Stimulated activated CD8-positive, alpha-beta memory T cell treated with anti-CD3 and anti-CD28 coated beads, Interleukin-4, amount 100 ng/mL, for 4 hours (primary cell): ENCODE data around the gene NINL.
"Not testable (repeated sequence)": the region's sequence is repeated elsewhere in the genome, so short reads cannot be mapped to it uniquely, and the experiment has no call there.

Experiments
- DNase-seq, 2 donors: peaks; one replicate each; pipeline ENCODE4 v3.0.0-alpha.2; 2020; ENCODE audit warnings: low read depth in 2 of 2, low spot score in 1 of 2

Gene NINL

DNA sequence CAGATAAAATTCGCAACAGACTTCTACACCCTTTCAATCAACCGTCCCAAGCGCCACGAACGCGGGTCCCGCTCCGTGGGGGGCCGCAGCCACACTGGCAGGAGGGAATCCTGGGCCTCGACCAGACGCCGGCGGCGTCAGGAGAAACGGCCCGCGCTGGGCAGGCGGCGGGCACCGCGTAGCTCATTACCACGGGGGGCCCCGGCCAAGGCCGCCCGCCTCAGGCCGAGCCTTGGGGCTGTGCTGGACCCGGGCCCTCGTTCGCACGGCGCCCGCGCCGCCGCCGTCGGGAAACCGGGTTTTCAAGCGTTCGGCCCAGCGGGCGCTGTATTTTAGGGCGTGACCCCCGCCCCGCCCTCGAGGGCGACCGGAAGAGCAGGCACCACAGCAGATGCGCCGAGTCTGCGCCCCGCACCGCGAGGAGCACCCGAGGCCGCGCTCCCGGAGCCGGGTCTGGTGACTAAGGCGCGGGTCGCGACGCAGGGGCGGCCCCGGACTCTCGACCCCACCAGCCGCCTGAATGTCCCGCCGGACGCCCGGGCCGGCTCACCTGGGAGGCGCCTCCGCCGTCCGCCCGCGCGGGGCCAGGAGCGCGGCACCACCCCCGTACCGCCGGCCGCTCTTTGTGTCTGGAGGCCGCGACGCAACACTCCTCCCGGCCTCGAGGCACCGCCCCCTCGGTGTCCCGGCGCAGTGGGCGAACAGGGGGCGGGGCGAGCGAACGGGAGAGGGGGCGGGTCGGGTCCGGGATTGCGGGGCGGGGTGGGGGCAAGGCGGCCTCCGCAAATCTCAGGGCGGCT, at the start of gene NINL:
Gene NINL (minus strand): TSS at position 627 of the 800 bp plus-strand sequence. CDS start 58,944 bp downstream, outside the sequence.
- no peak for DNase-seq

DNA sequence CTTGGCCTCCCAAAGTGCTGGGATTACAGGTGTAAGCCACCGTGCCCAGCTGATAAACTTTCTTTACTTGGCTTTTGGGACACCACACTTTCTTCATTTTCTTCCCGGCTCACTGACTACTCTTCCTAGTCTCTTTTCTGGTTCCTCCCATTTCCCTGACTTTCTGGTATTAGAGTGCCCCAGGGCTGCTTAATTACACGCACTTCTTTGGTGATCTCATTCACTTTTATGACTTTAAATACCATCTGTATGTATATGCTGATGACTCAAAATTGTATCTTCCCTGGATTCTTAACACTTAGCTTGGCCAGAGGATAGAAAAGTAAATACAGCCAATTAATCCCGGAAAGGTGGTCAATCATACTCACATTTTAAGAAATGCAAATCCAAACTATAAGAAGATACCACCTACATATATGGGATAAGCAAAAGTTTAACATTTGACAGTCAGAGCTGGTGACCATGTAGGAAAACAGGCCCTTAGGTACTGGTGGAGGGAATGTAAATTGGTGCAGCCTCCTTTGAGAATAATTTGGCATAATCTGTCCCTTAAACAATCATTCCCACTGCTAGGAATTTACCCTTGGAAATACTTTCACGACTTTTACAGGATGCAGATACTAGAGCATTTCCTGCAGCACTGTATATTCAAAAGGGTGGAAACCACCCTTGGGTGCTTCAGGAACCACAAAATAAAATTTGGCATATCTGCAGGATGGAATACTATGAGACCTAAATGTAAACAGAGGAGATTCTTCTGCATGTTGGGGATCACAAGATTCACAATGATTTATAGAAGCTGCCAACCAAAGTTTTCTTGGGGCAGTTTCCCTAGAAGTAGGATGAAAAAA, 47.8 kb upstream of the NINL start:
- no peak for DNase-seq

DNA sequence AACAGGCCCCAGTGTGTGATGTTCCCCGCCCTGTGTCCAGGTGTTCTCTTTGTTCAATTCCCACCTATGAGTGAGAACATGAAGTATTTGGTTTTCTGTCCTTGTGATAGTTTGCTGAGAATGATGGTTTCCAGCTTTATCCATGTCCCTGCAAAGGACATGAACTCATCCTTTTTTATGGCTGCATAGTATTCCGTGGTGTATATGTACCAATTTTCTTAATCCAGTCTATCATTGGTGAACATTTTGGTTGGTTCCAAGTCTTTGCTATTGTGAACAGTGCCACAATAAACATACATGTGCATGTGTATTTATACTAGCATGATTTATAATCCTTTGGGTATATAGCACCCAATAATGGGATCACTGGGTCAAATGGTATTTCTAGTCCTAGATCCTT, 45.3 kb upstream of the NINL start:
- DNase-seq, result not testable (repeated sequence)

DNA sequence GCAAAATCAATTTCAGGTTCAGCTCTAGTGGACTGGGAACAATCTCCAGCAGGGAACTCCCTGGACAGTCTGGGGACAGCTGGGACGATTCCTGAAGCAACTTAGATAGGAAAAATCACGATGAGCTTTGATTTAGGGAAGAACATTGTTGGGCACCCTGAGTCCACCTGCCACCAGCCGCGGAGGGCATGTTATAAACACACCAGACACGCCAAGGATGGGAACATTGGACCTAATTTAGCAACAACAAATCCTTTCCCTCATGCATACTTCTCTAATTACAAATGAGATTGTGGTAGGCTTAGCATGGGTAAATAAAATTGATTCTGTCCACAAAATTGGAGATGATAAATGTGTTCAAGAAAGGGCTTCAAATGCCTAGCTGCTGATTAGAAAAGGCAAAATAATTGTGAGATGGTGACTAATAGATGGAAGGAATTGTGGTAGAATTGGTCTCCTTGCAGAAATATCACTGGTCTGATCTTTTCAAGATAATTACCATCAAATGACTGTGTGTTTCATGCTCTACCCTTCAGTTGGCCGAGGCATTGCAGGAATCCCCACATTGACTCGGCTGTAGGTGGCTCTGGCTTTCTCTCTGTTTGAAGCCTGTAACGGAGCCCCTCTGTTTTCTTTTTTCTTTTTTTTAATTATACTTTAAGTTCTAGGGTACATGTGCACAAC, 44.6 kb upstream of the NINL start:
- no peak for DNase-seq

DNA sequence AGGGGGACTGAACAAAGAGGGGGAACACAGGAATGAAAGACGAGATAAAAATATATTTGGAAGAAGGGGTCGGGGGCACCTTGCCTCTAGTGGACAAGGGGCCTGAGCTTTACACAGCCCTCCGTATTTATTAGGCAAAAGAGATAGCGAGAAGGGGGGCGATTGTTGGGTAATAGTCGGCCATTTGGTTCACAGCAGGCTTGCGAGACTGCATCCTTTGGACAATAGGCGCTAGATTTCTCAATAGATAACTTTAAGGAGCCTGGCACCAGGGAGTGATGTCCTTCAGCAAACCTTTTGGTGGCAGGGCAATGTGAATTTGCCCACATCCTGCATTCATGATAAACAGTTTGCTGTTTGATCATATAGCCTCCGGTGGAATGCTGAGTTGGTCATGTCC, 41.4 kb upstream of the NINL start:
- no peak for DNase-seq

DNA sequence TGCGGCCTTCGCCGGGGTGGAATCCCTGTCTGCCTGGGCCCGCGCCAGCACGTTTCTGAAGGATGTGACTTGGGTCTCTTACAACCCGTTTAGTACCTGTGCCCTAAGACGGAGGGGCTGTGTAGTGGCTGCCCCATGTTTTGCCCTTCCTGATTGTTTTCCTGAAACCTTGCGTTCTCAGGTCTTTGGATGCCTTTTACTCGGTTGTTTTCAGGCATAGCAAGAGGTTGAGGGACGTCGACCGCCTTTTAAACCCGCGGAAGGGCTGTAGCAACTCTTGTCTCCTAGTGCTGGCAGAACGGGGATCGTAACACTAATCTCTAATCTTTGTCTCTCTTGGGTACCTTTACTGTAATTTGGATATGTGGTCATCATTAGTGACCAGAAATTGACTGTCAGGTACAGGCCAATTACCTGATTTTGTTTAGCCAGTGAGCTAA, 39.2 kb upstream of the NINL start:
- no peak for DNase-seq

DNA sequence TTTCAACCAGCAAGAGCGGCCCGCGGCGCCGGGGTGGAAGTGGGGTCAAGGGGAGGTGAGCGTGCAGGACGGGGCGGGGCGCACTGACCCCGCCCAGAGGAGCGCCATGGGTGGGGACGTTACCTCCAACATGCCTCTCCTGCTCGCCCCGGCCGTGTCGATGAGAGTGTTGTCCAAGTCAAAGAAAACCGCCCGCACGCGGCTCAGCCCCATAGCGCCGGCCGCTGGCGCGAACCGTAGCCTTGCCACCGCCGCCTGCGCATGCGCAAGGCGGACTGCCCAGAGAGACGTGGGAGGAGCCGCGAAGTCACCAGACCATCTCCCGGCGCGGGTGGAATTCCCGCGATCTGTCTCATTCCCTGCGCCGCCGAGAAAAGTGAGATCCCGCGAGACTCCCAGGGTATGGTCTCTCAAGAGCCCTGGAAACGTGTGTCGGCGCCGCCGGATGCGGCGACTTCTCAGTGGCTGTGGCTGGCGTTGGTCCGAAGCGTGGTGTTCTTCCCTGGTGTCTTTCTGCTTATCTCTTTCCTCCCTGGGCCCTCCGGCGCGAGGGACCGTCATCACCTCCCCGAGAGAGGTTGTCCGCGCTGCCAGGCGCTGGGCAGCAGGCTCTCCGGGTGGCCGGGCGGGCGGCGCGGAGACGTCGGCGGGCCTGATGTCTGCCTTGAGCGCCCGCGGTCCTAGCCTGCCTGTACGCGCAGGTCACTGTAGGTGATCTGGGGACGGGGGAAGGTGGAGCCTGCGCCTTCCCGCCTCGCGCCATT, 38.6 kb upstream of the NINL start, which contains the start of gene NANP:
Gene NANP (minus strand): TSS at position 279 of the 764 bp plus-strand sequence. CDS start 66 bp downstream, at position 213.
- DNase-seq, result peak; percentile 60 to 74

DNA sequence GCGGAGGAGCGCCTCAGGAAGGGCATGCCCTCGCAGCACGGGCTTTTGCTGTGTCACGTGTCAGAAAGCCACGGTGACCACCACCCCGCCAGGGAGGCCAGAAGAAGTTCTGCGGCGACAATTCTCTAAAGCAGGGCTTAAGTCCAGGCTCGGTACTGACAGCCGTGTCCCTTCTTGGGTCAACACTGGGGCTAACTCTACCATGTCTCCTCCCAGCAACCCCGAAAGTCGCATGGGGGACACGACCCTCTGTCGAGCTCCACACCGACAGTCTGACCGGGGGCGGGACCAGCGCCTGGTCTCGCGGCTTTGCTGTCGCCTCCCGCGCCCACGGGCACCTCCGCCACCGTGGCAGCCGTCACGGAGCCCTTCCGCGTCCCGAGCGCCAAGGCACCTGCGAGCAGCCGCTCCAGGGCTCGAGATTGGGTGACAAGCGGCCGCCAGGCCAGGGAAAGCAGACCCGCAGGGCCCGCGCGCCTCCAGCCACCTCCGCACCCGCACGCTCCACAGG, 37.9 kb upstream of the NINL start:
- DNase-seq, result no peak

DNA sequence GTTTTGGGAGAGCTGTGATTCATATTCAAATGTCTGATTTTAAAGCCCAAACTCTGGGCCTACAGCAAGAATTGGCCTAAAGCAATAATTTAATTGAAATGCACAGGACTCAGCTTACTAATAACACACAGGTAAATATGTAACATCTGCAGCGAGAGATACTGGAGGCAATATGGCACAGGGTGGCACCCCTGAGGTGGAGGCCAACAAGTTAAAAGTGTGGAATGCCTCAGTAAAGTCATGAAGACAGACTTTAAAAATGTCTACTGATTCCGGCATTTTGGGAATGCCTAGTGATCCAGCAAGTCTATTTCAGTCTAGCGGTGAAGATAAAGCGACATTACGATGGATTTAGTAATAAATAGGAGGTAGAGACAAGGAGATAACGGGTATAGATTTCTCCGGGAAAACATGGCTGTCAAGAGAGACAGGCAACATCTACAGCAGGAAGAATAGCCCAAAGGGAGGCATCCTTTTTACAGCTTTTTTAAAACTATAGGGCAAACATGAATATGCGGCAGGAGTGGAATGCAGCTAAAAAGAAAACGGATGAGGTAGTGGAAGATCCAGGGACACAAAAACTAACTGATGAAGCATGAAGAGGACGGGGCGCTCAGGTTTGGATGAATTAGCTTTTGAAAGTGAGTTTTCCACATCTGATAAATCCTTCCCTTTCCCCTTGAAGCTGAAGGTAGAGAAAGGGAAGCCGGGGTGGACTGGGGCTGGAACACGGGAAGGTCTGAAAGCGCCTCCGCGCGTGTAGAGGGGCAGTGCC, 37.3 kb upstream of the NINL start:
- DNase-seq, result no peak

DNA sequence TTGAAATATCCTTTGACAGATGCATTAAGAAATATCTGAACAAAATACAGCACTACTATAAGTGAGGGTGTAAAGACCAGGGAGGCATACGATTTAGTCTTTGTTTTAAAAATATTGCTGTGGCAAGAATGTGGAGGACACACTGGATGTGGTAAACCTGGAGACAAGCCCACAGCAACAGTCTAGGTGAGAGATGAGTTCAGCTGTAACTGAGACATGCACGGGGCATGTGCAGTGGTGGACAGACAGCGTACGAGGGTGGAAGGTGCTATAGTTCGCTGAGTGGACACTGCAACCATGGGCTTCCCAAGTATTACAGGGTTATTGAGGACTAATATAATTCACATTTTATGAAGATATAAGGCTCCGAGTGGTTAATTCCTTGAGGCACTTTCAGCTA, 36.7 kb upstream of the NINL start:
- no peak for DNase-seq

DNA sequence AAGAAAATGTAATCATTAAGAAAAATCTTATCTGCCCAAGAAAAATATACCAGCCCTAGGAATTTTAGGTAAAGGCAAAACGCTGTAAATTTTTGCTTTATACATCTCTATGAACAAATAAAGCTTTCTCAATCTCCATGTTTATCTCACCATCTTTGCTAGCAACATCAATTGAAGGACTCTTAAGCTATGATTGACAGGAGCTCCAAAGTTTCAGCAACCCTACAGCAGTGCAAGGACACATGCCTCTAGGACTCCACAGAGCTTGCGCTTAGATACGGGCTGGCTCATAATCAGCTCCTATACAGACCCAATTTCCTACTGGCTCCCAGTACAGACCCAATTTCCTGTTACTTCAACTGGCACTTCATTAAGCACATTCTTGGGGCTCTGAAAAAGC, 34.2 kb upstream of the NINL start:
- DNase-seq, result no peak

DNA sequence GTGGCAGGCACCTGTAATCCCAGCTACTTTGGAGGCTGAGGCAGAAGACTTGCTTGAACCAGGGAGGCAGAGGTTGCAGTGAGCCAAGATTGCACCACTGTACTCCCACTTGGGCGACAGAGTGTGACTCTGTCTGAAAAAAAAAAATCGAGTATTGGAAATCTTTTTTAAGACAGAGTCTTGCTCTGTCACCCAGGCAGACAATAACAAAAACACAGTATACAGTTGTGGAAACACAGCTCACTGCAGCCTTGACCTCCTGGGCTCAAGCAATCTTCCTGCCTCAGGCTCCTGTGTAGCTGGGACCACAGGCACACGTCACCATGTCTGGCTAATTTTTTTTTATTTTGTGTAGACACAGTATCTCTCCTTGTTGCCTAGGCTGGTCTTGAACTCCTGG, 23.4 kb upstream of the NINL start:
- no peak for DNase-seq

DNA sequence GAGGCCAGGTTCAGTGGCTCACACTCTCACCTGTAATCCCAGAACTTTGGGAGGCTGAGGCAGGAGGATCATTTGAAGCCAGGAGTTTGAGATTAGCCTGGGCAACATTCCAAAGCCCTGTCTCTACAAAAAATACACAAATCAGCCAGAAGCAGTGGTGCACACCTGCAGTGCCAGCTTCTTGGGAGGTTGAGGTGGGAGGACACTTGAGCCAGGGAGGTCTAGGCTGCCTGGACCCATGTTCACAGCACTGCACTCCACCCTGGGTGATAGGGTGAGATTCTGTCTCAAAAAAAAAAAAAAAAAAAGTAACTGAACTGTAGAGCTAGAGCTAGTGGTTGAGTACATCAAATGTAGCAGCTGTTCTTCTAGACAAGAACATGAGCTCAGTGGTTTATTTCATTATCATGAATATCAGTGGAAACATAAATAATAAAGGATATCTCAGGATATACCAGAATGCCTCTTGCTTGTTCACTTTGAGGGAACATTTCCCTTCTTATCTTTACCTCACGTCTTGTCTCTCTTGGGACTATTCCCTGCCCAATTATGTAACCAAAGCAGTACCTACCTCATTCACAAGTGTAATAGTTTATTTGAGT, 20.9 kb upstream of the NINL start:
- DNase-seq, result no peak

DNA sequence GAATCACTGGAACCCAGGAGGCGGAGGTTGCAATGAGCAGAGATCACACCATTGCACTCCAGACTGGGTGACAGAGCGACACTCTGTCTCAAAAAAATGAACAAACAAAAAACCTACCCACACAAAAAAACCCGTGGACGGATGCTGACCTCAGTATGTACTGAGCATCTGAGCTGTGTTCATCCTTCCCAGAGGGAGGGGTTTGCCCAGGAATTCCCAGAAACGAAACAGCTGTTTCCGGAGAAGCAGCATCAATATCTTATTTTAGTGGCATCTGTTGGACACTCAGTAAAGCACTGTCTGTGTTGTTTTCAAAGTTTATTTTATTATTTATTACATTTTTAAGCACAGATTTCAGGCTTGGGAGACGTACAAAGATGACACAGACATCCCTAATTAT, 19.8 kb upstream of the NINL start:
- no peak for DNase-seq

DNA sequence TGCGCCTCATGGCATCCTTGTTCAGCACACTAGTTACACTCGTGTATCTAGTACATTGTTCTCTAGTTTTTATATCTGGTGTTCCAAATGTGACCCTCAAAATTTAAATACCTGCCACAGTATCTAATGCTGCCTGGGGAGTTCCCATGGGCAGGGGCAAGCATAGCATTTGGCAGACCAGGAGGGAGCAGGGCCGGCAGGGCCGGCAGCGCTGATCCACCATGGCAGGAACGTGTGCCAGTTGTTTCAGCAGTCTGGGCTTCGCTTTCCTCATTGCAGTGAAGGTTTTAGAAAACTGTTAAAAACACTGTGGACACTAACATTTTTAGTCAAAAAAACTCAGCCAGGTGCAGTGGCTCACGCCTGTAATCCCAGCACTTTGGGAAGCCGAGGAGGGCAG, 19.3 kb upstream of the NINL start:
- DNase-seq, result no peak

DNA sequence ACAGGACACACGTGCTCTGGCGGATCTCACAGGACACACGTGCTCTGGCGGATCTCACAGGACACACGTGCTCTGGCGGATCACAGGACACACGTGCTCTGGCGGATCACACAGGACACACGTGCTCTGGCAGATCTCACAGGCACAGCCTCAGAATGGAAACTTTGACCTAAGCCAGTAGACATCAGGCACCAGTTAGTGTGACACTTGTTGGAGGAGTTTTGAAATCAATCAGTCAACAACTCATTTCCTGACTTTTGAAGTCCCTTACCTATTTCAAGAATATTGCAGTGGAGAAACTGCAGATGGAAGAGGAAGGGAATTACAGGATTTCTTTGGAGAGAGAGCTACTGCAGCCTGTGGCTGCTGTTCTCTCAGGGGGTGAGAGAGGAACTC, 17.6 kb upstream of the NINL start:
- not testable (repeated sequence) for DNase-seq

DNA sequence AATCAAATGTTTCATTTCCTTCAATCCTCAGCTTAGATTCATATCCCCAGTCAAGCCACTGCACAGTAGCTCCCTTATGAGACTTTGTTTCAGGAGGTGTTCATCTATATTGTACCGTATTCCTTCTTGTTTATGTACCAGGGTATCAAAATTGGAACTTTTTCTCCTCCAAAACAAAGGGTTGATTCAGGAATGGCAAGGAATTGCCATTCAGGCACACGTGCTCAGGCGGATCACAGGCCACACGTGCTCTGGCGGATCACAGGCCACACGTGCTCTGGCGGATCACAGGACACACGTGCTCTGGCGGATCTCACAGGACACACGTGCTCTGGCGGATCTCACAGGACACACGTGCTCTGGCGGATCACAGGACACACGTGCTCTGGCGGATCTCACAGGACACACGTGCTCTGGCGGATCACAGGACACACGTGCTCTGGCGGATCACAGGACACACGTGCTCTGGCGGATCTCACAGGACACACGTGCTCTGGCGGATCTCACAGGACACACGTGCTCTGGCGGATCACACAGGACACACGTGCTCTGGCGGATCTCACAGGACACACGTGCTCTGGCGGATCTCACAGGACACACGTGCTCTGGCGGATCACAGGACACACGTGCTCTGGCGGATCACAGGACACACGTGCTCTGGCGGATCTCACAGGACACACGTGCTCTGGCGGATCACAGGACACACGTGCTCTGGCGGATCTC, 17.0 kb upstream of the NINL start:
- DNase-seq, result not testable (repeated sequence)

DNA sequence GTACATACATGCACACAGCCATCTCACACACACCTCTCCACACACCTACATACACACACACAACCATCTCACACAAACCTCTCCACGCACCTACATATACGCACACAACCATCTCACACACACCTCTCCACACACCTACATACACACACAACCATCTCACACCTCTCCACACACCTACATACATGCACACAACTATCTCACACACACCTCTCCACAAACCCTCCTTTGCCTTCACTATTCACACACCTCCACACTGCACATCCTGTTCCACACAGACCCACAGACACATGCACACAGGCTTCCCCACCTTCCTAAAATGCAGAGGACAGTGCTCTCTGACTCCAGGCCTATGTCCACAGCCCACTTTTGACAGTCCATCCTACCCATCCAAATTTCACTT, 16.3 kb upstream of the NINL start:
- no peak for DNase-seq

DNA sequence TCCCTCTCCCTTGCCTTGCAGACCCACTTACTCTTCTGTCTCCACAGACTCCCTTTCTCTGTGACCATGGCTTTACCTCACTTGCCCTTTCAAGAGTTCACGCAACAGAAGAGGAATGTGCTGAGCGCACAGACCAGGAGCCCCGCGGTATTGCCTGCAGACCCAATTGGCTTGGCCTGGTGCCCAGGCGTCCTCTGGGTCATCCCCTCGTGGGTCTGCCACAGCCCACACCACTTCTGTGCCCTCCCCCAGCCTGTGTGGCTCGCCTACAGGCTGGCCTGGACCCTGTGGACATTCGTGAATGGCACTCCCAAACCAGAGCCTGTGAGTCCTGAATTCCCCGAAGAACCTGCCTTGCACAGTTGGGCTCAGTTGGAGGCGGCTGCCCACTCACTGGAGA, 15.3 kb upstream of the NINL start:
- no peak for DNase-seq
